T-helper 22 cell (primary cell): ENCODE measurements around the gene RNF44.
"Not testable (repeated sequence)": the region's sequence is repeated elsewhere in the genome, so short reads cannot be mapped to it uniquely, and the experiment has no call there.

Experiments
- DNase-seq: peaks from one replicate; pipeline ENCODE4 v3.0.0-alpha.2; 2020; ENCODE audit warnings: low read depth

The RNF44 gene

GRCh38 chr5:176519810-176520720, 17.1 kb downstream of the RNF44 start:
- DNase-seq, result no peak

- DNase-seq, result no peak
These were observed 20.0 kb downstream of the RNF44 start for GRCh38 chr5:176517053-176517661.

DNA sequence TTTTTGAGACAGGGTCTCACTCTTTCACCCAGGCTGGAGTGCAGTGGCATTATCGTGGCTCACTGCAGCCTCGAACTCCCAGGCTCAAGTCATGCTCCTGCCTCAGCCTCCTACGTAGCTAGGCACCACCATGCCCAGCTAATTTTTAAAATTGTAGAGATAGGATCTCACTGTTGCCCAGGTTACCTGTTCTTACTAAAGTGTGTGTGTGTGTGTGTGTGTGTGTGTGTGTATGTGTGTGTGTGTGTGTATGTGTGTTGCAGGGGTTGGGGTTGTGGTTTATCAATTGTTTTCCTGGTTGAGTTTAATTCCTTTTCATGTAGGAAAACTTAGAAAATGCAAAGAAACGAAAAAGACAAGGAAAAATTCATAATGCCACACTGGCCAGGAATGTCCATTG, 21.8 kb downstream of the RNF44 start:
- DNase-seq, result no peak

GRCh38 chr5:176514244-176514950, 22.8 kb downstream of the RNF44 start:
- no peak for DNase-seq

- DNase-seq, result no peak
These were observed 23.4 kb downstream of the RNF44 start for GRCh38 chr5:176513788-176514187.

- DNase-seq, result no peak
These were observed 28.6 kb downstream of the RNF44 start for GRCh38 chr5:176508603-176509002.

GRCh38 chr5:176507911-176508310, 29.3 kb downstream of the RNF44 start:
- DNase-seq, result no peak

DNA sequence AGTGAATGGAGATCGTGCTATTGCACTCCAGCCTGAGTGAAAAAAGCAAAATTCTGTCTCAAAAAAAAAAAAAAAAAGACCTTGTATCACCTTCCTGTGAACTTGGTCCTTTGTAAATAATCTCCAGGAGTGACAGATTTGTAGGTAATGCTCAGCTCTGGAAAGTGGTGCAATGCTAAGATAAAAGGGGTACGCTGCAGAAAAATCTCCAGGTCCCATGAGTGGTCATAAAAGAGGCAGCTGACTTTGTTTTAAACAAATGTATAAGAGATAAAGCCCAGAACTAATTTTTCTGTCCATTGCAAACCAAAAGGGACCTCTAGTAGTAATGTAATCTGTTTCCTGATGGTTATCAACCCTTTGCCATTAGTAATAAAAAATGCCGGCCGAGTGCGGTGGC, 33.7 kb downstream of the RNF44 start:
- no peak for DNase-seq

DNA sequence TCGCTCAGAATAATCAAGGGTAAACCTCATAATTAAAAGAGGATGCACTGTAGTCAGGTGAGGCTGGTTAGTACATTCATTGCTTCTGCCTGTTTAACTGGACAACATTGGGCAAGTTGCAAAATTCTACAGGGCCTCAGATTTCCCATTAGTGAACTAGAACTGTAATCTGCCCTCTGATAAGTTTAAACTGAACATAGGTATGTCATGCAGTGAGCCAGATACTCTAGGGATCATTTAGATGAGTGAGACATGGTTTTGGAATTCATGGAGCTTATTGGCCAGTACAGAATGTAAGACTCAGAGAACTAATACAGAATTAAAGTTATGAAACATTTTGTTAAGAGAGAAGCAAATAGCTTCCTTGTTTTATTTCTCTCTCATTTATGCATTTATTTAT, 35.9 kb downstream of the RNF44 start:
- no peak for DNase-seq

GRCh38 chr5:176500511-176500910, 36.7 kb downstream of the RNF44 start:
- no peak for DNase-seq

- DNase-seq, result no peak
These were observed 37.9 kb downstream of the RNF44 start for GRCh38 chr5:176499273-176499672.

- DNase-seq, result no peak
These were observed 39.4 kb downstream of the RNF44 start for GRCh38 chr5:176497852-176498251.

- DNase-seq, result no peak
These were observed 44.8 kb downstream of the RNF44 start for GRCh38 chr5:176492431-176492830.

DNA sequence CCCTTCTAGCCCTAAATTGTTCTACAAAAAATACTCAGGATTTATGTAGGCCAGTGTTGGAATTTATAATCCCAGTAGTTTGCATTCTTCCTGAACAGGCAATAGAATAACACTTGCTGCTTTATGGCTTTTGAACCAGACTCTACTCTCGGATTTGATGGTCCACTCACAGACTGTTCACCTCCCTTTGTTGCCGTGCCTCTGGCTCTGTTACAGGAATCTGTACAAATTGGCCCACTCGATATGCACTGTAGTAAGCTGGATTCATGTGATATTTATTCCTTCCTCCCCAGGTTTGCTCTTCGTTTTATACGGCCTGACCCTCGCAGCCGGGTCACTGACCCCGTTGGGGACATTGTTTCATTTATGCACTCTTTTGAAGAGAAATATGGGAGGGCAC, 45.3 kb downstream of the RNF44 start:
- no peak for DNase-seq

DNA sequence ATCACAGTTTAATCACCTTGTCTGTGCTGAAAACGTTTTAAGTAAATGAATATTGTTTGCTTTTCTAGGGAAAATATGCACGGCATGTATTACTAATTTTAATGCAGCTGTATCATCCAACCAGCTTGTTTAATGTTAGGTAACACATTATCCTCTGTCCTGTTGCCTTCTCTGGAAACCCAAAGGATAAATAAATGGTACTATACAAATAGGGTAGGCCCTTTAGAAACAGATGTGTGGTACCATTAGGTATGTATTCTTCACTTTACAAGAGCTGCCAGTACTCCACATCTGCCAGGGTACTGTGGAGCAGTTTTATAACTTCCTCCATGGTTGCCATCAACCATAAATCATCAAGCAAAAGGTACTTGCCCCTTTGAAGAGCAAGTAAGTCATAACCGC, 46.1 kb downstream of the RNF44 start:
- DNase-seq, result no peak

- no peak for DNase-seq
These were observed 46.9 kb downstream of the RNF44 start for GRCh38 chr5:176490301-176490700.

DNA sequence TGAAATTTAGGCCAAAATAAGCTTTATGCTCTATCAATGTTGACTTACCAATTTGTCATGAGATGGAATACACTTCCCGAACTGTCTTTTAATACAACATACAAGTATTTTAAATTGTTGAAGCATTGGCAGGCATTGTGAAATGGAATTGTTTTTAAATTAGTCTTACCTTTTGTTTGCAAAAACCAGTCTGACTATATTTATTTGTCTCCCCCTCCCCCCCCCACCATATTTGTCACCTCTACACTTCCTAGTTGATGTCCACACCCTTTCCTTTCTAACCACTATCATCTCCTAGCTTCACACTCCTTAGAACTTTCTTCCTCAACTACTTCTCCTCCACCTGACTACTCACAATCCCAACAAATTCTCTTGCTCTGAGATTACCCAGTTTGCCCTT, 48.1 kb downstream of the RNF44 start:
- DNase-seq, result no peak

DNA sequence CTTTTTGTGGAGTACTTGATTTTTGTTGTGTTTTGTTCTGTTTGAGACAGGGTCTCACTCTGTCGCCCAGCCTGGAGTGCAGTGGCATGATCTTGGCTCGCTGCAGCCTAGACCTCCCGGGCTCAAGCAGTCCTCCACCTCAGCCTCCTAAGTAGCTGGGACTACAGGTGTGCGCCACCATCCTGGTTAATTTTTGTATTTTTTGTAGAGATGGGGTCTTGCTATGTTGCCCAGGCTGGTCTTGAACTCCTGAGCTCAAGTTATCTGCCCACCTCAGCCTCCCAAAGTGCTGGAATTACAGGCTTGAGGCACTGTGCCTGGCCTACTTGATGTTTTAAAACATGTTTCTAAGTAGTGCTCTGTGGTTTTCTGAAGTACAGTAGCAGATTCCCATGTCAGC, 50.0 kb downstream of the RNF44 start:
- not testable (repeated sequence) for DNase-seq

DNA sequence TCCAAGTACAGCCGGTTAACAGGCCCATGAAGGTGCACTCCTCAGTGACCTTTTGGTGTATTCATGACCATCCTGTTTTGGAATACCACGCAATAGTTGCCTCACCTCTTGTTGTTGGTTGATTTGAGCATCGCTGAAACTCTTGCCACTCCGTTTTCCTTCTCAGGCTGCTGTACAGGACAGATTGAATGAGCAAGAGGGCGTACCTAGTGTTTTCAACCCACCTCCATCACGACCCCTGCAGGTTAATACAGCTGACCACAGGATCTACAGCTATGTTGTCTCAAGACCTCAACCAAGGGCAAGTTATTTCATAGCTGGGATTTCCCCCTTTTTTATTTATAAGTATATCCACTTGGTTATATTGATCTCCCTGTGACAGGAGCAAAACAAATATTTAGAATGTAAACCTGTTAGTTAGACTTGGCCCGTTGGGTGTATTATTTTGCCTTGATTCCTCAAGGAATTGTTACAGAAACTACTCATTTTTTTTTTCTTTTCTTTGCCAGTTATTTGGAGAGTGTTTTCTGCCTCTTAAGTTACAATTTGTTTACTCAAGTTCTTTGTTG, 50.9 kb downstream of the RNF44 start:
- DNase-seq, result no peak

DNA sequence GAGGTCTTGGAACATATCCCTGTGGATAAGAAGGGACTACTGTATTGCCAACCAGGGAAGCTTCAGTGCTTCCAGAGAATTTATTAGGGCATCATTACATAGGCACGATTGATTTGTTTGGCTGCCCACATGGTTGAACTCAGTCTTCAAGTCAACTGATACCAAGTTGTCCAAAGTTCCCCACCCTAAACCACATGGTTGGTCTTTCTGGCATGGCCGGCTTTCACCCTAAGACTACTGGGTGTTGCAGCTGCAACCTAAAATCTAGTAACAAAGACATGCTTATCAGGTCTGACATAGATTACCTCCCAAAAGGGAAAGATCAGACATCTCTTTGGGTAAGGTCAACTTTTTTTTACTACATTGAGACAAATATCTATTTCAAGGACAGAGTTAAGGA, 52.0 kb downstream of the RNF44 start:
- no peak for DNase-seq

GRCh38 chr5:176481711-176482110, 55.5 kb downstream of the RNF44 start:
- DNase-seq, result no peak
